Measurements from ENCODE around the gene STK31. TPM values are rescaled to one million over a fixed set of nuclear protein-coding genes. Genes with fewer than 3 reads are reported as not detected.

The STK31 gene
- total and polyA plus RNA-seq, 2 donors (not counting 3 experiments of a cell fraction or from before 2014, with no cell fraction given): 0.44 TPM; not detected in 1

DNA sequence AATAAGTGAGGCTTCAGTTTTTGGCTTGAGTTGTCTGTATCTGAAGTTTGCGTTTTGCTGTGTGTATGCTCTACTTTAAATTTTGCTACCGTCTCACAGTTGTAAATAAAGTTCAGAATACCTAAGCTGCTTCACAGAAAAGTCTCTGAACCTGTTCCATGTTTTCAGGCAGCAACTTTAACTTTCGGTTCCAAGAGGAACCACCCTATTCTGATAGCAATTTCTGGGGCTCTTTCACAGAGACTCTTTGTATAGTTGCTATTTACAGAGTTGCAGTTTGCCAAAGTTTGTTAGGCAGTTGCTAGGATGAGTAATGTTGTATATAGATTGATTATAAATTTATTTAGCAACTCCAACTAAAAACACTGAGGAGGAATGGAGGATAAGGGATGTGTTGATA lies 24.3 kb upstream of the STK31 start:
- CTCF ChIA-PET: interaction anchor here (1.5 to 3.6 kb wide), 3 partner anchors 9 to 413 kb away, joined by 5 to 16 read pairs (median 8); no protein-coding TSS in a partner anchor
- no peak for DNase-seq (ENCODE audit: low read depth, low spot score)
- H2AFZ ChIP-seq (ENCODE audit: low read depth, low read length): no peak overlapping the region

DNA sequence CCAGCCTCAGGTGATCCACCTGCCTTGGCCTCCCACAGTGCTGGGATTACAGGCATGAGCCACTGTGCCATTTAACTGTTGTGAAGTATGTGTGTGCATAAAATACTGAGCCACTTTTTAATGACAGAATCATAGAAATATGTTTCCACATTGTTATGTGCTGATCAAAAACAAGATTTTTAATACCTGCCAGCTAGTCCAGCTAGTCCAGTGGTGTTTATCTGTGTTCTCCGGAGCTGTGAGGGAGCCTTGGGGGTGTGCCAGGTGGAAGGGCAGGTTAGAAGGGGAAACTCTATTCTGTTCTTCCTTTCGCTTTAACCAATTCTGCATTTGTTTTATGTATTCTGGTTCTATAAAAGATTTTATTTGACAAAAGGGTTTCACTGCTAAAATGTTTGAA lies 23.0 kb upstream of the STK31 start:
- DNase-seq (ENCODE audit: low read depth, low spot score): no peak
- CTCF ChIA-PET: interaction anchor here (3.6 kb wide), 1 partner anchor 10 kb away, joined by 16 read pairs; no protein-coding TSS in a partner anchor

More for the DNA sequence above, 24.3 kb upstream of the STK31 start:
- Histone ChIP-seq H3K9me3 (replicated peaks; ENCODE audit: control insufficient read depth, insufficient read depth, low read length) (no peaks in the 10 kb centered on the region), H3K4me1 (ENCODE audit: control insufficient read depth, extremely low read depth, insufficient read depth, low read length) (peaks cover 2% of the 10 kb centered on the region), H3K4me3 (replicated peaks in 1 of 3; ENCODE audit: insufficient read depth in 1 of 3, low read depth in 1 of 3, low read length in 3 of 3) (no peak overlapping the region), H4K20me1 (replicated peaks; ENCODE audit: control insufficient read depth, extremely low read depth, insufficient read depth, low read length) (no peaks in the 10 kb centered on the region), H3K9me1 (replicated peaks; ENCODE audit: control insufficient read depth, extremely low read depth, insufficient read depth, low read length) (no peaks in the 10 kb centered on the region), H3K27ac (ENCODE audit: insufficient read depth, low read depth, low read length) (no peak overlapping the region), H3K4me2 (ENCODE audit: insufficient read depth, low read length) (no peak overlapping the region), H3K36me3 (ENCODE audit: control insufficient read depth in 2 of 2, extremely low read depth in 1 of 2, insufficient read depth in 2 of 2, low read length in 2 of 2) (no peaks in the 10 kb centered on the region), H3K27me3 (ENCODE audit: control insufficient read depth in 2 of 2, insufficient read depth in 2 of 2, low read length in 2 of 2) (no peaks in the 10 kb centered on the region), H3K9ac (replicated peaks; ENCODE audit: extremely low read depth, insufficient read depth, low read length) (no peak overlapping the region), H3K79me2 (ENCODE audit: control insufficient read depth, insufficient read depth, low read length) (no peaks in the 10 kb centered on the region)
- no peak for FAIRE-seq
- dilution Hi-C loops (cut with MboI; ENCODE audit: extremely low pct_ligation_motif_present, low sequenced_read_pairs): no loop called here
- BruUV-seq (replicated peaks): no TSS peak
- intact Hi-C loops (cut with micrococcal nuclease): no loop called here
- TF ChIP-seq, protein P1, sequence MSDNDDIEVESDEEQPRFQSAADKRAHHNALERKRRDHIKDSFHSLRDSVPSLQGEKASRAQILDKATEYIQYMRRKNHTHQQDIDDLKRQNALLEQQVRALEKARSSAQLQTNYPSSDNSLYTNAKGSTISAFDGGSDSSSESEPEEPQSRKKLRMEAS (IDR thresholded peaks at IDR 0.05; ENCODE audit: insufficient read depth, insufficient read length): no peak
- no peak for TF ChIP-seq JUN (IDR thresholded peaks at IDR 0.05; ENCODE audit: borderline replicate concordance, insufficient read depth, insufficient read length, low read depth)
- TF ChIP-seq EZH2 (IDR thresholded peaks at IDR 0.05; ENCODE audit: borderline replicate concordance, low read depth, low read length, severe bottlenecking): no peak
- TF ChIP-seq, protein P2, sequence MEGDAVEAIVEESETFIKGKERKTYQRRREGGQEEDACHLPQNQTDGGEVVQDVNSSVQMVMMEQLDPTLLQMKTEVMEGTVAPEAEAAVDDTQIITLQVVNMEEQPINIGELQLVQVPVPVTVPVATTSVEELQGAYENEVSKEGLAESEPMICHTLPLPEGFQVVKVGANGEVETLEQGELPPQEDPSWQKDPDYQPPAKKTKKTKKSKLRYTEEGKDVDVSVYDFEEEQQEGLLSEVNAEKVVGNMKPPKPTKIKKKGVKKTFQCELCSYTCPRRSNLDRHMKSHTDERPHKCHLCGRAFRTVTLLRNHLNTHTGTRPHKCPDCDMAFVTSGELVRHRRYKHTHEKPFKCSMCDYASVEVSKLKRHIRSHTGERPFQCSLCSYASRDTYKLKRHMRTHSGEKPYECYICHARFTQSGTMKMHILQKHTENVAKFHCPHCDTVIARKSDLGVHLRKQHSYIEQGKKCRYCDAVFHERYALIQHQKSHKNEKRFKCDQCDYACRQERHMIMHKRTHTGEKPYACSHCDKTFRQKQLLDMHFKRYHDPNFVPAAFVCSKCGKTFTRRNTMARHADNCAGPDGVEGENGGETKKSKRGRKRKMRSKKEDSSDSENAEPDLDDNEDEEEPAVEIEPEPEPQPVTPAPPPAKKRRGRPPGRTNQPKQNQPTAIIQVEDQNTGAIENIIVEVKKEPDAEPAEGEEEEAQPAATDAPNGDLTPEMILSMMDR (IDR thresholded peaks at IDR 0.05; ENCODE audit: extremely low read depth in 1 of 2, insufficient read depth in 1 of 2, low read depth in 1 of 2, low read length in 2 of 2): no peak
- TF ChIP-seq MYC (IDR thresholded peaks at IDR 0.05; ENCODE audit: low read depth, low read length): no peak
- POLR2A ChIA-PET: no interaction called here

More for the DNA sequence above, 23.0 kb upstream of the STK31 start:
- no TSS peak for BruUV-seq (replicated peaks)
- dilution Hi-C loops (cut with MboI; ENCODE audit: extremely low pct_ligation_motif_present, low sequenced_read_pairs) (no loop called here), intact Hi-C loops (cut with micrococcal nuclease) (no loop called here)
- Histone ChIP-seq H3K9me1 (replicated peaks; ENCODE audit: control insufficient read depth, extremely low read depth, insufficient read depth, low read length) (no peaks in the 10 kb centered on the region), H3K27ac (ENCODE audit: insufficient read depth, low read depth, low read length) (no peak overlapping the region), H3K4me1 (ENCODE audit: control insufficient read depth, extremely low read depth, insufficient read depth, low read length) (no peaks in the 10 kb centered on the region), H3K4me2 (ENCODE audit: insufficient read depth, low read length) (no peak overlapping the region), H3K4me3 (replicated peaks in 1 of 3; ENCODE audit: insufficient read depth in 1 of 3, low read depth in 1 of 3, low read length in 3 of 3) (no peak overlapping the region), H3K9me3 (replicated peaks; ENCODE audit: control insufficient read depth, insufficient read depth, low read length) (no peaks in the 10 kb centered on the region), H2AFZ (ENCODE audit: low read depth, low read length) (no peak overlapping the region), H3K36me3 (ENCODE audit: control insufficient read depth in 2 of 2, extremely low read depth in 1 of 2, insufficient read depth in 2 of 2, low read length in 2 of 2) (peaks cover 0 to 2% of the 10 kb centered on the region in 2 experiments), H3K27me3 (ENCODE audit: control insufficient read depth in 2 of 2, insufficient read depth in 2 of 2, low read length in 2 of 2) (no peaks in the 10 kb centered on the region), H4K20me1 (replicated peaks; ENCODE audit: control insufficient read depth, extremely low read depth, insufficient read depth, low read length) (no peaks in the 10 kb centered on the region), H3K9ac (replicated peaks; ENCODE audit: extremely low read depth, insufficient read depth, low read length) (no peak overlapping the region), H3K79me2 (ENCODE audit: control insufficient read depth, insufficient read depth, low read length) (no peaks in the 10 kb centered on the region)
- TF ChIP-seq, protein P1 (IDR thresholded peaks at IDR 0.05; ENCODE audit: insufficient read depth, insufficient read length): no peak
- TF ChIP-seq POLR2A (IDR thresholded peaks at IDR 0.05; ENCODE audit: low read depth, low read length) (no peak), FOS (IDR thresholded peaks at IDR 0.05; ENCODE audit: borderline replicate concordance, insufficient read depth, low read length) (no peak), MYC (IDR thresholded peaks at IDR 0.05; ENCODE audit: low read depth, low read length) (no peak), EZH2 (IDR thresholded peaks at IDR 0.05; ENCODE audit: borderline replicate concordance, low read depth, low read length, severe bottlenecking) (no peak), POLR2AphosphoS5 (IDR thresholded peaks at IDR 0.05; ENCODE audit: insufficient read depth, low read depth, low read length) (no peak)
- TF ChIP-seq, protein P2 (IDR thresholded peaks at IDR 0.05; ENCODE audit: extremely low read depth in 1 of 2, insufficient read depth in 1 of 2, low read depth in 1 of 2, low read length in 2 of 2): no peak
- POLR2A ChIA-PET: no interaction called here
- FAIRE-seq: no peak
